Sciatic nerve (tissue), 2 donors: ENCODE results near the gene CFAP44. TPM values are rescaled to one million over a fixed set of nuclear protein-coding genes. Genes with fewer than 3 reads are reported as not detected.

Experiments
- ATAC-seq: fragments of 200-7000 bp; cut with Tn5 transposase; one replicate; pipeline ENCODE4 v1.9.1; 2020; ENCODE audit warnings: mild to moderate bottlenecking, moderate library complexity
- DNase-seq: peaks from one replicate; pipeline ENCODE4 v3.0.0-alpha.2; 2020; ENCODE audit warnings: low spot score
- intact Hi-C: fragments of 100-400 bp; cut with DNase I; formaldehyde crosslinking; loops from one replicate; pipeline ENCODE4 v1.14.2; 2022
- microRNA-seq: library from miRNA; unstranded; fragments of <30 nt; microRNA quantifications from one replicate; pipeline ENCODE4 v1.2.0, GENCODE V29; 2020
- total RNA-seq: library from RNA; stranded (reverse); fragmentation: NEBNext Ultra II Directional; extraction: Animal tissue kit (Norgen Biotek cat#: 25700); gene quantifications from one replicate; pipeline ENCODE4 v1.2.1, GENCODE V29; 2021
- donor health status: DM: no; HTN: no; CAD: no.
- donor health status: DM: no; HTN: no; CAD: no.

Gene CFAP44
- total RNA-seq, 1 donor from 2014 or later: 14.1 TPM

- DNase-seq (no peak), ATAC-seq (no peak)
- intact Hi-C loops: no loop called here
Observed at GRCh38 chr3:113404637-113405036, 36.7 kb downstream of the CFAP44 start.

Small RNAs within 50 kb of the gene (microRNA-seq; reads per million reads assigned to microRNA genes)
- gene MIR8076: not detected

Other genes with a start within 250 kb of the CFAP44 start
- 114 TPM for gene BOC, start 229.9 kb downstream of the CFAP44 start, total RNA-seq
- 24.9 TPM for gene SPICE1, start 73.7 kb upstream of the CFAP44 start, total RNA-seq
- 4.5 TPM for gene SIDT1, start 91.1 kb upstream of the CFAP44 start, total RNA-seq